ENCODE measurements around the gene FFAR4.

The FFAR4 gene

GRCh38 chr10:93573051-93573909, 6.8 kb downstream of the FFAR4 start:
- DNase-seq: no peak

GRCh38 chr10:93573924-93574323, 7.5 kb downstream of the FFAR4 start:
- no peak for DNase-seq

- no peak for DNase-seq
Measured at GRCh38 chr10:93576888-93577287, 10.4 kb downstream of the FFAR4 start.

GRCh38 chr10:93577565-93577964, 11.1 kb downstream of the FFAR4 start:
- no peak for DNase-seq

GRCh38 chr10:93579089-93579488, 12.6 kb downstream of the FFAR4 start:
- DNase-seq: no peak

- no peak for DNase-seq
Measured at GRCh38 chr10:93579985-93580711, 13.7 kb downstream of the FFAR4 start.

- peak; percentile 14 for DNase-seq
Measured at GRCh38 chr10:93580828-93581227, 14.4 kb downstream of the FFAR4 start.

- DNase-seq: no peak
Measured at GRCh38 chr10:93584445-93584844, 18.0 kb downstream of the FFAR4 start.

GRCh38 chr10:93589648-93590562, 23.4 kb downstream of the FFAR4 start:
- DNase-seq: no peak

- no peak for DNase-seq
Measured at GRCh38 chr10:93590638-93591037, 24.2 kb downstream of the FFAR4 start.

- no peak for DNase-seq
Measured at GRCh38 chr10:93591065-93591808, 24.8 kb downstream of the FFAR4 start.

GRCh38 chr10:93593254-93593653, 26.8 kb downstream of the FFAR4 start:
- DNase-seq: no peak

- DNase-seq: no peak
Measured at GRCh38 chr10:93593749-93594148, 27.3 kb downstream of the FFAR4 start.

- DNase-seq: no peak
Measured at GRCh38 chr10:93594518-93594917, 28.1 kb downstream of the FFAR4 start.

- DNase-seq: peak; percentile 12
Measured at GRCh38 chr10:93595378-93596161, 29.1 kb downstream of the FFAR4 start.

- no peak for DNase-seq
Measured at GRCh38 chr10:93596539-93596938, 30.1 kb downstream of the FFAR4 start.

GRCh38 chr10:93597075-93597599, 30.7 kb downstream of the FFAR4 start:
- no peak for DNase-seq

GRCh38 chr10:93598157-93598556, 31.7 kb downstream of the FFAR4 start:
- no peak for DNase-seq

- DNase-seq: no peak
Measured at GRCh38 chr10:93599335-93599734, 32.9 kb downstream of the FFAR4 start.

GRCh38 chr10:93599778-93600177, 33.3 kb downstream of the FFAR4 start:
- no peak for DNase-seq

GRCh38 chr10:93600446-93601145, 34.1 kb downstream of the FFAR4 start:
- peak; percentile 27 for DNase-seq

Data from fibroblast of upper back skin (primary cell).